Endothelial cell of umbilical vein (primary cell): ENCODE data around the gene ATG12. TPM values are rescaled to one million over a fixed set of nuclear protein-coding genes. Genes with fewer than 3 reads are reported as not detected.

ENCODE experiments used
- BruUV-seq: library from RNA; stranded (reverse); fragments of 400-500 nt; replicated peaks from 2 replicates; lab custom pipeline; 2021; lab: Mats Ljungman, UMichigan
- CTCF ChIA-PET: fragments of 300-600, 350-600 bp; sonication (Branson Sonifier 250); formaldehyde crosslinking; loops from one replicate; lab custom pipeline; 2021; ENCODE audit warnings: antibody characterized with exemption, inconsistent platforms; lab: Charles Lee
- POLR2A ChIA-PET: fragments of 300-600, 350-600 bp; sonication (Branson Sonifier 250); formaldehyde crosslinking; loops from one replicate; lab custom pipeline; 2021; ENCODE audit warnings: antibody characterized with exemption, inconsistent platforms; lab: Charles Lee
- DNase-seq: peaks from one replicate; pipeline ENCODE4 v3.0.0-alpha.2; 2011; ENCODE audit warnings: low read depth, low spot score
- FAIRE-seq: peaks from 2 replicates; lab custom pipeline; 2011; peaks lifted over from hg19 to GRCh38; lab: Jason Lieb, UNC
- H2AFZ ChIP-seq: 2 replicates; pipeline ENCODE4 v1.6.0; 2012; ENCODE audit warnings: low read depth, low read length, control low read depth, inconsistent platforms
- H3K27ac ChIP-seq: 2 replicates; pipeline ENCODE4 v1.5.1; 2011; ENCODE audit warnings: low read depth, mild to moderate bottlenecking, control low read depth, low read length, moderate library complexity; ENCODE audit not compliant: insufficient read depth
- H3K27me3 ChIP-seq, 2 experiments: 2 replicates each; pipeline versions ENCODE4 v1.6.0 to v1.6.1; 2011; ENCODE audit warnings: low read length in 2 of 2, mixed read lengths in 1 of 2; ENCODE audit not compliant: control insufficient read depth in 2 of 2, insufficient read depth in 2 of 2
- H3K36me3 ChIP-seq, 2 experiments: 2 replicates in 1 of 2; 3 replicates in 1 of 2; pipeline ENCODE4 v1.5.1; 2011; ENCODE audit warnings: low read length in 2 of 2, mild to moderate bottlenecking in 1 of 2, moderate library complexity in 1 of 2; ENCODE audit not compliant: control insufficient read depth in 2 of 2, insufficient read depth in 2 of 2; ENCODE audit errors: extremely low read depth in 1 of 2
- H3K4me1 ChIP-seq: 3 replicates; pipeline ENCODE4 v1.5.1; 2011; ENCODE audit warnings: mild to moderate bottlenecking, low read length; ENCODE audit not compliant: control insufficient read depth, insufficient read depth; ENCODE audit errors: extremely low read depth
- H3K4me2 ChIP-seq: 2 replicates; pipeline ENCODE4 v1.6.1; 2011; ENCODE audit warnings: low read length, control low read depth, mixed read lengths; ENCODE audit not compliant: insufficient read depth
- H3K4me3 ChIP-seq, 3 experiments: fragments of 200-600 bp in 1 of 3; sonication (generic), shearing (Covaris generic) in 1 of 3; replicated peaks in 1 of 3; 2 replicates each; pipeline ENCODE4 v1.5.1; 2011 to 2016; ENCODE audit warnings: control low read depth in 3 of 3, low read length in 3 of 3, mild to moderate bottlenecking in 2 of 3, inconsistent platforms in 1 of 3, low read depth in 1 of 3, moderate library complexity in 1 of 3; ENCODE audit not compliant: insufficient read depth in 1 of 3
- H3K79me2 ChIP-seq: 2 replicates; pipeline ENCODE4 v1.6.0; 2012; ENCODE audit warnings: low read length, inconsistent platforms; ENCODE audit not compliant: control insufficient read depth, insufficient read depth
- H3K9ac ChIP-seq: replicated peaks from 2 replicates; pipeline ENCODE3; 2011; ENCODE audit warnings: low read length, control low read depth; ENCODE audit not compliant: insufficient read depth; ENCODE audit errors: extremely low read depth
- H3K9me1 ChIP-seq: replicated peaks from 3 replicates; pipeline ENCODE4 v1.6.0; 2011; ENCODE audit warnings: mild to moderate bottlenecking, low read length; ENCODE audit not compliant: control insufficient read depth, insufficient read depth; ENCODE audit errors: extremely low read depth
- H3K9me3 ChIP-seq: replicated peaks from 2 replicates; pipeline ENCODE4 v1.5.1; 2012; ENCODE audit warnings: low read length, inconsistent platforms; ENCODE audit not compliant: control insufficient read depth, insufficient read depth
- H4K20me1 ChIP-seq: replicated peaks from 2 replicates; pipeline ENCODE3; 2011; ENCODE audit warnings: mild to moderate bottlenecking, low read length; ENCODE audit not compliant: control insufficient read depth, insufficient read depth; ENCODE audit errors: extremely low read depth
- EZH2 ChIP-seq: IDR thresholded peaks from 2 replicates; pipeline ENCODE4 v1.6.1; 2012; ENCODE audit warnings: borderline replicate concordance, low read depth, mild to moderate bottlenecking, moderate library complexity, low read length, inconsistent platforms; ENCODE audit not compliant: severe bottlenecking
- GATA2 ChIP-seq: IDR thresholded peaks from 2 replicates; pipeline ENCODE4 v1.7.0; 2011; ENCODE audit warnings: low read depth, mild to moderate bottlenecking, moderate library complexity, mixed read lengths, low read length; ENCODE audit not compliant: insufficient read length, insufficient read depth
- JUN ChIP-seq: IDR thresholded peaks from 2 replicates; pipeline ENCODE4 v1.6.1; 2011; ENCODE audit warnings: borderline replicate concordance, low read depth; ENCODE audit not compliant: insufficient read length, insufficient read depth
- dilution Hi-C: fragments of 300-500 bp; cut with MboI; formaldehyde crosslinking; loops from one replicate; pipeline ENCODE4 v1.15.0; 2019; ENCODE audit warnings: low sequenced_read_pairs; ENCODE audit not compliant: extremely low pct_ligation_motif_present
- intact Hi-C: fragments of 100-400 bp; cut with micrococcal nuclease; formaldehyde crosslinking; loops from one replicate; pipeline ENCODE4 v1.10.0; 2022
- polyA plus RNA-seq, 4 experiments: library from polyadenylated mRNA; depleted of rRNA in 3 of 4; stranded (reverse) in 3 of 4; unstranded in 1 of 4; fragments of >200 nt; gene quantifications; 2 replicates each; pipeline versions ENCODE4 v1.2.1 to v1.2.3, GENCODE V29; 2011 to 2012; ENCODE audit warnings: missing spikeins in 1 of 4
- total RNA-seq: library from RNA; stranded (reverse); gene quantifications from 2 replicates; pipeline ENCODE4 v1.2.3, GENCODE V29; 2021
- TF ChIP-seq, protein P1 (sequence below), 2 donors: IDR thresholded peaks; 1 replicate in 1 of 2; 2 replicates in 1 of 2; pipeline ENCODE4 v1.5.1; 2011; ENCODE audit warnings: low read length in 2 of 2, mild to moderate bottlenecking in 2 of 2, moderate library complexity in 2 of 2, control low read depth in 1 of 2, inconsistent platforms in 1 of 2, low read depth in 1 of 2; ENCODE audit not compliant: insufficient read depth in 1 of 2; ENCODE audit errors: extremely low read depth in 1 of 2

The ATG12 gene
- total and polyA plus RNA-seq, 2 donors (not counting 3 experiments of a cell fraction or from before 2014, with no cell fraction given) = 27.5 to 62.0 TPM

DNA sequence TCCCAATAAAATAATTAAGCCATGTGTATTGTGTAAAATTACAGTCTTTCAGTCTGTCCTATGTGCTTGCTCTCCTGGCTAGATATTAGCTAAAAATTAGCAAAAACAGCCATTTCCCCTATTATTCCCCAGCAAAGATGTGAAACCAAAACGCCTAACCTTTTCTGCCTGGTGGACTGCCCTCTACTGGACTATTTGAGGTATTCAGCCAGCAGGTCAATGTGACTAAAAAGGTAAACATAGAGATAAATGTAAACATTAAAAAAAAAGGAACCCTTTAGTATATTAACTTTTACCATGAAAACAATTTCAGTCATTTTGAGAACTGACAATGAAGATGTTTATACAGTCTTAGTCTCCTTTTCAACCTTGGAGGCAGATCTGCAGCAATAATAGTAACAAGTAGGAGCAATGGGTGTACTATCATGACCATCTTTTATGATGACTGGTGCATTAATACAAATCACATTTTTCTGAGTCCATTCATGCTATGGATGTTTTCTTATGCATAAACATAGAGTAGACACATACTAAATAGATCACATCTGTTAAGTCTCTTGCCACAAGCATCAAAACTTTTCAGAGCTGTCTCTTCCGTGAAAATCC, 10.1 kb downstream of the ATG12 start:
- peak; percentile 73 for FAIRE-seq
- no peak overlapping the region for H3K27ac ChIP-seq
- TF ChIP-seq JUN = no peak
- TF ChIP-seq, protein P1, sequence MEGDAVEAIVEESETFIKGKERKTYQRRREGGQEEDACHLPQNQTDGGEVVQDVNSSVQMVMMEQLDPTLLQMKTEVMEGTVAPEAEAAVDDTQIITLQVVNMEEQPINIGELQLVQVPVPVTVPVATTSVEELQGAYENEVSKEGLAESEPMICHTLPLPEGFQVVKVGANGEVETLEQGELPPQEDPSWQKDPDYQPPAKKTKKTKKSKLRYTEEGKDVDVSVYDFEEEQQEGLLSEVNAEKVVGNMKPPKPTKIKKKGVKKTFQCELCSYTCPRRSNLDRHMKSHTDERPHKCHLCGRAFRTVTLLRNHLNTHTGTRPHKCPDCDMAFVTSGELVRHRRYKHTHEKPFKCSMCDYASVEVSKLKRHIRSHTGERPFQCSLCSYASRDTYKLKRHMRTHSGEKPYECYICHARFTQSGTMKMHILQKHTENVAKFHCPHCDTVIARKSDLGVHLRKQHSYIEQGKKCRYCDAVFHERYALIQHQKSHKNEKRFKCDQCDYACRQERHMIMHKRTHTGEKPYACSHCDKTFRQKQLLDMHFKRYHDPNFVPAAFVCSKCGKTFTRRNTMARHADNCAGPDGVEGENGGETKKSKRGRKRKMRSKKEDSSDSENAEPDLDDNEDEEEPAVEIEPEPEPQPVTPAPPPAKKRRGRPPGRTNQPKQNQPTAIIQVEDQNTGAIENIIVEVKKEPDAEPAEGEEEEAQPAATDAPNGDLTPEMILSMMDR (IDR thresholded peaks at IDR 0.05; ENCODE audit: extremely low read depth in 1 of 2, insufficient read depth in 1 of 2, low read depth in 1 of 2, low read length in 2 of 2) = peak; percentile 66 to 68
- CTCF ChIA-PET = interaction anchor here (0.6 to 2.7 kb wide), 10 partner anchors 8 to 245 kb away, joined by 3 to 54 read pairs (median 4); partner anchors contain the start of gene CDO1
- DNase-seq = peak; percentile 51
- no peak overlapping the region for H3K4me3 ChIP-seq
- H3K36me3 ChIP-seq = peaks cover 5 to 34% of the 10 kb centered on the region in 2 experiments
- peaks cover 2% of the 10 kb centered on the region for H3K79me2 ChIP-seq
- H2AFZ ChIP-seq = no peak overlapping the region
- H3K27me3 ChIP-seq = no peaks in the 10 kb centered on the region
- H3K4me1 ChIP-seq = no peaks in the 10 kb centered on the region
- dilution Hi-C loops = no loop called here
- no peak overlapping the region for H3K4me2 ChIP-seq
- no peak overlapping the region for H3K9ac ChIP-seq
- BruUV-seq = no TSS peak
- H3K9me1 ChIP-seq = no peaks in the 10 kb centered on the region
- H4K20me1 ChIP-seq = no peaks in the 10 kb centered on the region
- POLR2A ChIA-PET = no interaction called here
- no peaks in the 10 kb centered on the region for H3K9me3 ChIP-seq
- intact Hi-C loops = loop anchor here (1.0 kb wide), 2 partner anchors 8 to 197 kb away; no protein-coding TSS in a partner anchor

DNA sequence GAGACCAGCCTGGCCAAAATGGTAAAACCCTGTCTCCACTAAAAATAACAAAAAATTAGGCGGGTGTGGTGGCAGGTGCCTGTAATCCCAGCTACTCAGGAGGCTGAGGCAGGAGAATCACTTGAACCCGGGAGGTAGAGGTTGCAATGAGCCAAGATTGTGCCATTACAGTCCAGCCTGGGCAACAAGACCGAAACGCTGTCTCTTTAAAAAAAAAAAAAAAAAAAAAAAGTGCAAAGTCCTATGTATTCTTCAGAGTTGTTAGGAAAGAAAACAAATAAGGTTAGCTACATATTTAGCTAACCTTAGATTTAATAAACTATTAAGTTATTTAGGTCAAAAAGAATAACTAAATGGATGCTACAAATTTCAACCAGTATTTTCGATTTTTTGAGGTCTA, 11.5 kb downstream of the ATG12 start:
- dilution Hi-C loops (no loop called here), intact Hi-C loops (no loop called here)
- TF ChIP-seq GATA2 (no peak), JUN (no peak), EZH2 (no peak)
- H2AFZ ChIP-seq = no peak overlapping the region
- DNase-seq (no peak), FAIRE-seq (no peak)
- CTCF ChIA-PET = no interaction called here
- POLR2A ChIA-PET = no interaction called here
- H3K9ac ChIP-seq = no peak overlapping the region
- no peaks in the 10 kb centered on the region for H3K9me1 ChIP-seq
- H3K9me3 ChIP-seq = no peaks in the 10 kb centered on the region
- H3K4me1 ChIP-seq = no peaks in the 10 kb centered on the region
- no peak overlapping the region for H3K4me2 ChIP-seq
- no peaks in the 10 kb centered on the region for H4K20me1 ChIP-seq
- no TSS peak for BruUV-seq
- H3K4me3 ChIP-seq = no peak overlapping the region
- no peaks in the 10 kb centered on the region for H3K27me3 ChIP-seq
- H3K79me2 ChIP-seq = no peaks in the 10 kb centered on the region
- peaks cover 0 to 29% of the 10 kb centered on the region in 2 experiments for H3K36me3 ChIP-seq
- H3K27ac ChIP-seq = no peak overlapping the region
